OCI-LY7 (cell line): Measurements from ENCODE around the gene ANKRD44.

ENCODE experiments used
- EZH2phosphoT487 ChIP-seq: fragments of 200-600 bp; sonication (generic); IDR thresholded peaks from 2 replicates; pipeline ENCODE4 v1.6.1; 2018; ENCODE audit warnings: low read depth, borderline replicate concordance, mild to moderate bottlenecking, mixed run types, antibody characterized with exemption, low read length, moderate library complexity, mixed read lengths
- TF ChIP-seq, protein P1 (sequence below): fragments of 200-600 bp; sonication (generic); conservative IDR thresholded peaks from 2 replicates; pipeline ENCODE4 v1.5.1; 2014; ENCODE audit warnings: mild to moderate bottlenecking, antibody characterized with exemption, low read length, moderate library complexity, mixed read lengths

DNA sequence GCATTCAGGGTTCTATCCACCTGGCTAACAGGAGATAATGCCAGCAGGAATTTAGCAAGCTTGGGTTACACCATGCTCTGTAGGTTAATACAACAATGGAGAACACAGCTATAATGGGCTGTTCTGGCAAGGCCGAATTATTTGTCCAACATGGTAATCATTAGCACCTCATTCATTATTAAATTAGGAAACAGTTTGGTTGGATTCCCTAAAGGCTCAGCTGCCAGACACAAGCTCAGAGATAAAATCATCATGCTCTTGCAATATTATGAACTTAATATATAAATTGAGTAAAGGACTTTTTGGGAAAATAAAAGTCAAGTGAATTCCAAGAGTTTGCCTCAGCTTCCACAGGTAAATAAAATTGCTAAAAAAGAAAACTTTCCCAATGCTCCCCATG, 166.4 kb downstream of the ANKRD44 start:
- no peak for TF ChIP-seq EZH2phosphoT487
- TF ChIP-seq, protein P1, sequence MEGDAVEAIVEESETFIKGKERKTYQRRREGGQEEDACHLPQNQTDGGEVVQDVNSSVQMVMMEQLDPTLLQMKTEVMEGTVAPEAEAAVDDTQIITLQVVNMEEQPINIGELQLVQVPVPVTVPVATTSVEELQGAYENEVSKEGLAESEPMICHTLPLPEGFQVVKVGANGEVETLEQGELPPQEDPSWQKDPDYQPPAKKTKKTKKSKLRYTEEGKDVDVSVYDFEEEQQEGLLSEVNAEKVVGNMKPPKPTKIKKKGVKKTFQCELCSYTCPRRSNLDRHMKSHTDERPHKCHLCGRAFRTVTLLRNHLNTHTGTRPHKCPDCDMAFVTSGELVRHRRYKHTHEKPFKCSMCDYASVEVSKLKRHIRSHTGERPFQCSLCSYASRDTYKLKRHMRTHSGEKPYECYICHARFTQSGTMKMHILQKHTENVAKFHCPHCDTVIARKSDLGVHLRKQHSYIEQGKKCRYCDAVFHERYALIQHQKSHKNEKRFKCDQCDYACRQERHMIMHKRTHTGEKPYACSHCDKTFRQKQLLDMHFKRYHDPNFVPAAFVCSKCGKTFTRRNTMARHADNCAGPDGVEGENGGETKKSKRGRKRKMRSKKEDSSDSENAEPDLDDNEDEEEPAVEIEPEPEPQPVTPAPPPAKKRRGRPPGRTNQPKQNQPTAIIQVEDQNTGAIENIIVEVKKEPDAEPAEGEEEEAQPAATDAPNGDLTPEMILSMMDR: no peak
